Sigmoid colon (tissue), 4 donors: ENCODE measurements around the gene IRS2.

ENCODE experiments used
- POLR2AphosphoS5 ChIP-seq, 4 donors: sonication (generic); formaldehyde crosslinking; IDR thresholded peaks; one replicate each; pipeline ENCODE4 v1.6.1; 2017; ENCODE audit warnings: antibody characterized with exemption in 4 of 4
- TF ChIP-seq, protein P1 (sequence below), 4 experiments: fragments of 450-650 bp in 3 of 4; fragments of 200-600 bp in 1 of 4; IDR thresholded peaks; one replicate each; pipeline ENCODE4 v1.5.1; 2016 to 2019; ENCODE audit warnings: antibody characterized with exemption in 4 of 4, mild to moderate bottlenecking in 3 of 4, moderate library complexity in 2 of 4

DNA sequence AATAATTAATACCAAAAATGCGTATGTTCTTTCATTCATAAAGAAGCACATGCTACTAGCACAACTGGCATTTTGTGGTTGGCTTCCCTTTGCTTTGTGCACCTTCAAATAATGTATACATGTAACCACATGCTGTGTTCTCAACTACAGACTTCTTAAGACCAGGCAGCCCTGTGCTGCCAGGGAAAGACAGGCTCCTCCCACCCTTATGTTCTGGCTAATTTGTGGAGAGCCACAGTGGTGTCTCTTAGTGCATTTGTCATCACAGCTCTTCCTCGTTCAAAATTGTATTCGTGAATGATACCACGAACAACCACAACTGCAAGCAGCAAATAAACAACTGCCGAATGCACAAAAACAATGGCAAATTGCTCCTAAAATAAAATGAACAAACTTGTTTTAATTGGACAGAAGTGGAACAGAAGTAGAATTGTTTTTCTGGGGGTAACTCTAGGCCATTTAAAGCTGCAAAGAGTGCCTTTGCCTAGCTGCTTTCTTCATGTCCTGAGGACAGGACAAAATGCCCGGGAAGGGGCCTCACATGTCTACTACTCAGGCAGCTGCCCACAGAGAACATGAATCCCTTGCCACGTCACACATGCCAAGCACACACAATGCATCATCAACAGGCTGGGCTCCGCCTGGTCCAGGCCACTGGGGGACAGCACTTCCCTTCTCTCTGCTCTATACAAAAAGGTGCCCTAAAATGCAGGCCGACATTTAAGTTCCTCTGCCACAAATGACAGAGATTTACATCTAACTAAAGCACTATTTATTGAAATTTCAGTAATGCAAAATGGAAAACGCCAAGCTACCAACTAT lies 21.7 kb downstream of the IRS2 start:
- TF ChIP-seq, protein P1, sequence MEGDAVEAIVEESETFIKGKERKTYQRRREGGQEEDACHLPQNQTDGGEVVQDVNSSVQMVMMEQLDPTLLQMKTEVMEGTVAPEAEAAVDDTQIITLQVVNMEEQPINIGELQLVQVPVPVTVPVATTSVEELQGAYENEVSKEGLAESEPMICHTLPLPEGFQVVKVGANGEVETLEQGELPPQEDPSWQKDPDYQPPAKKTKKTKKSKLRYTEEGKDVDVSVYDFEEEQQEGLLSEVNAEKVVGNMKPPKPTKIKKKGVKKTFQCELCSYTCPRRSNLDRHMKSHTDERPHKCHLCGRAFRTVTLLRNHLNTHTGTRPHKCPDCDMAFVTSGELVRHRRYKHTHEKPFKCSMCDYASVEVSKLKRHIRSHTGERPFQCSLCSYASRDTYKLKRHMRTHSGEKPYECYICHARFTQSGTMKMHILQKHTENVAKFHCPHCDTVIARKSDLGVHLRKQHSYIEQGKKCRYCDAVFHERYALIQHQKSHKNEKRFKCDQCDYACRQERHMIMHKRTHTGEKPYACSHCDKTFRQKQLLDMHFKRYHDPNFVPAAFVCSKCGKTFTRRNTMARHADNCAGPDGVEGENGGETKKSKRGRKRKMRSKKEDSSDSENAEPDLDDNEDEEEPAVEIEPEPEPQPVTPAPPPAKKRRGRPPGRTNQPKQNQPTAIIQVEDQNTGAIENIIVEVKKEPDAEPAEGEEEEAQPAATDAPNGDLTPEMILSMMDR (IDR thresholded peaks at IDR 0.05): no peak
- no peak for TF ChIP-seq POLR2AphosphoS5 (IDR thresholded peaks at IDR 0.05)
